Neural cell (in vitro differentiated cells): ENCODE measurements around the gene ITGAE. TPM values are rescaled to one million over a fixed set of nuclear protein-coding genes. Genes with fewer than 3 reads are reported as not detected.

Experiments
- H2AFZ ChIP-seq: fragments of 200-600, 300-800 bp; sonication (generic), shearing (Covaris generic); 2 replicates; pipeline ENCODE4 v1.6.0; 2014; ENCODE audit warnings: low read depth, mild to moderate bottlenecking, antibody characterized with exemption, low read length, moderate library complexity
- H3F3A ChIP-seq: fragments of 200-600 bp; shearing (Covaris generic); 2 replicates; pipeline ENCODE4 v1.6.1; 2016; ENCODE audit warnings: mild to moderate bottlenecking, moderate library complexity, mixed read lengths, antibody characterized with exemption, low read length; ENCODE audit not compliant: insufficient read depth, poor library complexity, severe bottlenecking
- H3K27ac ChIP-seq: fragments of 200-600, 300-800 bp; sonication (generic), shearing (Covaris generic); 2 replicates; pipeline ENCODE4 v1.5.1; 2014; ENCODE audit warnings: mild to moderate bottlenecking, low read length, moderate library complexity
- H3K27me3 ChIP-seq: fragments of 300-800, 200-600 bp; sonication (generic), shearing (Covaris generic); 2 replicates; pipeline ENCODE4 v1.6.0; 2014; ENCODE audit warnings: mild to moderate bottlenecking, low read depth, low read length, moderate library complexity; ENCODE audit not compliant: insufficient read depth
- H3K36me3 ChIP-seq: fragments of 300-800, 200-600 bp; sonication (generic), shearing (Covaris generic); 2 replicates; pipeline ENCODE4 v1.5.1; 2014; ENCODE audit warnings: mild to moderate bottlenecking, antibody characterized with exemption, low read length, moderate library complexity; ENCODE audit not compliant: insufficient read depth
- H3K4me2 ChIP-seq: fragments of 300-800, 200-600 bp; sonication (generic), shearing (Covaris generic); 2 replicates; pipeline ENCODE4 v1.6.0; 2014; ENCODE audit warnings: mild to moderate bottlenecking, low read length
- H3K4me3 ChIP-seq: fragments of 300-800, 200-600 bp; sonication (generic), shearing (Covaris generic); 2 replicates; pipeline ENCODE4 v1.5.1; 2014; ENCODE audit warnings: mild to moderate bottlenecking, low read length, moderate library complexity
- H3K79me2 ChIP-seq: fragments of 200-600 bp; shearing (Covaris generic); replicated peaks from 2 replicates; pipeline ENCODE4 v1.6.0; 2014; ENCODE audit warnings: mild to moderate bottlenecking, low read length, moderate library complexity; ENCODE audit not compliant: insufficient read depth
- H3K9ac ChIP-seq: fragments of 300-800, 200-600 bp; sonication (generic), shearing (Covaris generic); 2 replicates; pipeline ENCODE4 v1.6.1; 2016; ENCODE audit warnings: mild to moderate bottlenecking, low read length, mixed read lengths
- H3K9me2 ChIP-seq: fragments of 200-600 bp; shearing (Covaris generic); 2 replicates; pipeline ENCODE4 v1.6.1; 2016; ENCODE audit warnings: mild to moderate bottlenecking, low read length, mixed read lengths; ENCODE audit not compliant: insufficient read depth
- H3K9me3 ChIP-seq: fragments of 200-600, 300-800 bp; sonication (generic), shearing (Covaris generic); 2 replicates; pipeline ENCODE4 v1.6.1; 2016; ENCODE audit warnings: mild to moderate bottlenecking, mixed run types, low read length, moderate library complexity, mixed read lengths
- H4K20me1 ChIP-seq: fragments of 200-600 bp; shearing (Covaris generic); 2 replicates; pipeline ENCODE4 v1.6.1; 2016; ENCODE audit warnings: mild to moderate bottlenecking, mixed run types; ENCODE audit not compliant: insufficient read depth
- CTCF ChIP-seq: fragments of 450-650 bp; IDR thresholded peaks from 2 replicates; pipeline ENCODE4 v1.5.1; 2014; ENCODE audit warnings: antibody characterized with exemption, mild to moderate bottlenecking, moderate library complexity; ENCODE audit not compliant: poor library complexity, severe bottlenecking
- EP300 ChIP-seq: fragments of 450-650 bp; conservative IDR thresholded peaks from 2 replicates; pipeline ENCODE4 v1.6.1; 2014; ENCODE audit warnings: antibody characterized with exemption, mild to moderate bottlenecking, moderate library complexity; ENCODE audit not compliant: poor library complexity, severe bottlenecking
- EZH2 ChIP-seq: fragments of 200-600, 300-800 bp; shearing (Covaris generic), sonication (generic); IDR thresholded peaks from 2 replicates; pipeline ENCODE4 v1.6.1; 2014; ENCODE audit warnings: antibody characterized with exemption, low read length, borderline replicate concordance, mild to moderate bottlenecking; ENCODE audit not compliant: insufficient read depth, poor library complexity, severe bottlenecking
- MXI1 ChIP-seq: fragments of 450-650 bp; conservative IDR thresholded peaks from 2 replicates; pipeline ENCODE4 v1.6.1; 2014; ENCODE audit warnings: antibody characterized with exemption, mild to moderate bottlenecking; ENCODE audit not compliant: poor library complexity, severe bottlenecking
- POLR2AphosphoS5 ChIP-seq: IDR thresholded peaks from 2 replicates; pipeline ENCODE4 v1.6.1; 2012
- RAD21 ChIP-seq: fragments of 450-650 bp; conservative IDR thresholded peaks from 2 replicates; pipeline ENCODE4 v1.6.1; 2014; ENCODE audit warnings: antibody characterized with exemption, mild to moderate bottlenecking, moderate library complexity
- REST ChIP-seq: IDR thresholded peaks from 2 replicates; pipeline ENCODE4 v1.6.1; 2012; ENCODE audit warnings: borderline replicate concordance
- SMC3 ChIP-seq: fragments of 450-650 bp; conservative IDR thresholded peaks from 2 replicates; pipeline ENCODE4 v1.6.1; 2014; ENCODE audit warnings: antibody characterized with exemption, mild to moderate bottlenecking, moderate library complexity; ENCODE audit not compliant: poor library complexity
- TAF1 ChIP-seq: IDR thresholded peaks from 2 replicates; pipeline ENCODE4 v1.6.1; 2012; ENCODE audit warnings: low read depth
- polyA plus RNA-seq: library from polyadenylated mRNA; depleted of rRNA; stranded (reverse); fragments of >200 nt; gene quantifications from 2 replicates; pipeline ENCODE4 v1.2.3, GENCODE V29; 2014

Gene ITGAE
- polyA plus RNA-seq, 1 donor from 2014 or later = 169 TPM

GRCh38 chr17:3780986-3781385, 20.0 kb downstream of the ITGAE start (continued):
- TF ChIP-seq CTCF (no peak), MXI1 (no peak), POLR2AphosphoS5 (no peak), RAD21 (no peak)

GRCh38 chr17:3777366-3778120, 23.4 kb downstream of the ITGAE start:
- no peaks in the 10 kb centered on the region for H3K9me2 ChIP-seq
- no peaks in the 10 kb centered on the region for H3K36me3 ChIP-seq
- no peaks in the 10 kb centered on the region for H3K79me2 ChIP-seq
- H3K27ac ChIP-seq = no peak overlapping the region
- H3K9ac ChIP-seq = no peak overlapping the region
- no peak overlapping the region for H3K4me3 ChIP-seq
- TF ChIP-seq RAD21 (no peak), SMC3 (no peak)
- H3K4me2 ChIP-seq = no peak overlapping the region
- no peaks in the 10 kb centered on the region for H4K20me1 ChIP-seq
- no peaks in the 10 kb centered on the region for H3K27me3 ChIP-seq
- no peaks in the 10 kb centered on the region for H3K9me3 ChIP-seq
- no peaks in the 10 kb centered on the region for H3F3A ChIP-seq
- H2AFZ ChIP-seq = no peak overlapping the region

- Histone ChIP-seq H3K79me2 (no peaks in the 10 kb centered on the region), H3K4me3 (no peak overlapping the region), H3F3A (no peaks in the 10 kb centered on the region), H4K20me1 (no peaks in the 10 kb centered on the region), H3K36me3 (no peaks in the 10 kb centered on the region), H3K4me2 (no peak overlapping the region), H3K27ac (no peak overlapping the region), H2AFZ (no peak overlapping the region), H3K9ac (no peak overlapping the region), H3K9me3 (no peaks in the 10 kb centered on the region), H3K9me2 (no peaks in the 10 kb centered on the region), H3K27me3 (no peaks in the 10 kb centered on the region)
- TF ChIP-seq RAD21 = no peak
- no peak for TF ChIP-seq TAF1
- no peak for TF ChIP-seq EP300
- TF ChIP-seq EZH2 = no peak
- TF ChIP-seq MXI1 = no peak
- TF ChIP-seq CTCF = no peak
- no peak for TF ChIP-seq POLR2AphosphoS5
- no peak for TF ChIP-seq REST
- TF ChIP-seq SMC3 = no peak
These were observed 27.0 kb downstream of the ITGAE start for GRCh38 chr17:3773966-3774365.
